ENCODE results near the gene CA11.

The CA11 gene

DNA sequence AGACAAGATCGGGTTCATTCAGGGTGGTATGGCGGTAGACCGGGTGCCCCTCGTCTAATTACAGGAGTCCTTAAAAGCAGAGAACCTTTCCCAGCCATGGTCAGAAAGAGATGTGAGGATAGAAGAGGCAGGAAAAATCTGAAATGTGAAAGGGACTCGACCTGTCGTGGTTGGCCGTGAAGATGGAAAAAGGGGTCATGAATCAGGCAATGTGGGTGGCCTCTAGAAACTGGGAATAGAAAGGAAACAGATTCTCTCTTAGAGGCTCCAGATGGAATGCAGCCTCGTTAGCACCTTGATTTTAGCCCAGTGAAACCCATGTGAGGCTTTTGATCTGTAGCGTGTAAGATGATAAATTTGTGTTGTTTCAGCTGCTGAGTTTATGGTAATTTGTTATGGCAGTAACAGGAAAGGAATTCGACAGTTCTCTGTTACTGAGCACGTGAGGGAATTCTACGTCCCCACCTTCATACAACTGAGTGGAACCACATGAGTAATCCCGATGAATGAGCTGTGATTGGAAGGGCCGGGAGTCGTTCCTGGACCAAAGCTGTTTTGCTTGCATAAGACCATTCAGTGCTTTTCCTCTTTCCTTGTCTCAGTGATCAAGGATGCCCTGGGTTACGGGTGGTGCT, 11.0 kb upstream of the CA11 start:
- TF ChIP-seq, protein P1, sequence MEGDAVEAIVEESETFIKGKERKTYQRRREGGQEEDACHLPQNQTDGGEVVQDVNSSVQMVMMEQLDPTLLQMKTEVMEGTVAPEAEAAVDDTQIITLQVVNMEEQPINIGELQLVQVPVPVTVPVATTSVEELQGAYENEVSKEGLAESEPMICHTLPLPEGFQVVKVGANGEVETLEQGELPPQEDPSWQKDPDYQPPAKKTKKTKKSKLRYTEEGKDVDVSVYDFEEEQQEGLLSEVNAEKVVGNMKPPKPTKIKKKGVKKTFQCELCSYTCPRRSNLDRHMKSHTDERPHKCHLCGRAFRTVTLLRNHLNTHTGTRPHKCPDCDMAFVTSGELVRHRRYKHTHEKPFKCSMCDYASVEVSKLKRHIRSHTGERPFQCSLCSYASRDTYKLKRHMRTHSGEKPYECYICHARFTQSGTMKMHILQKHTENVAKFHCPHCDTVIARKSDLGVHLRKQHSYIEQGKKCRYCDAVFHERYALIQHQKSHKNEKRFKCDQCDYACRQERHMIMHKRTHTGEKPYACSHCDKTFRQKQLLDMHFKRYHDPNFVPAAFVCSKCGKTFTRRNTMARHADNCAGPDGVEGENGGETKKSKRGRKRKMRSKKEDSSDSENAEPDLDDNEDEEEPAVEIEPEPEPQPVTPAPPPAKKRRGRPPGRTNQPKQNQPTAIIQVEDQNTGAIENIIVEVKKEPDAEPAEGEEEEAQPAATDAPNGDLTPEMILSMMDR (IDR thresholded peaks at IDR 0.05; ENCODE audit: control extremely low read depth, extremely low read depth, low read depth, missing control alignments) = no peak
- DNase-seq (ENCODE audit: extremely low spot score) = no peak
- ChIA-PET POLR2A (no interaction called here), CTCF (interaction anchor here (1.0 to 1.4 kb wide), 3 partner anchors 10 to 68 kb away, joined by 3 read pairs; no protein-coding TSS in a partner anchor)

GRCh38 chr19:48654299-48655059, 8.5 kb upstream of the CA11 start:
- DNase-seq (ENCODE audit: extremely low spot score) = no peak
- ChIA-PET POLR2A (no interaction called here), CTCF (no interaction called here)
- TF ChIP-seq, protein P1 (IDR thresholded peaks at IDR 0.05; ENCODE audit: control extremely low read depth, extremely low read depth, low read depth, missing control alignments) = no peak

GRCh38 chr19:48651683-48652048, 5.7 kb upstream of the CA11 start:
- TF ChIP-seq, protein P1 (IDR thresholded peaks at IDR 0.05; ENCODE audit: control extremely low read depth, extremely low read depth, low read depth, missing control alignments) = no peak
- CTCF ChIA-PET = no interaction called here
- POLR2A ChIA-PET = no interaction called here
- no peak for DNase-seq (ENCODE audit: extremely low spot score)

GRCh38 chr19:48650974-48651682, 5.1 kb upstream of the CA11 start:
- TF ChIP-seq, protein P1 (IDR thresholded peaks at IDR 0.05; ENCODE audit: control extremely low read depth, extremely low read depth, low read depth, missing control alignments) = no peak
- DNase-seq (ENCODE audit: extremely low spot score) = no peak
- CTCF ChIA-PET = interaction anchor here (1.5 kb wide), 1 partner anchor 45 kb away, joined by 3 read pairs; no protein-coding TSS in a partner anchor
- POLR2A ChIA-PET = no interaction called here

DNA sequence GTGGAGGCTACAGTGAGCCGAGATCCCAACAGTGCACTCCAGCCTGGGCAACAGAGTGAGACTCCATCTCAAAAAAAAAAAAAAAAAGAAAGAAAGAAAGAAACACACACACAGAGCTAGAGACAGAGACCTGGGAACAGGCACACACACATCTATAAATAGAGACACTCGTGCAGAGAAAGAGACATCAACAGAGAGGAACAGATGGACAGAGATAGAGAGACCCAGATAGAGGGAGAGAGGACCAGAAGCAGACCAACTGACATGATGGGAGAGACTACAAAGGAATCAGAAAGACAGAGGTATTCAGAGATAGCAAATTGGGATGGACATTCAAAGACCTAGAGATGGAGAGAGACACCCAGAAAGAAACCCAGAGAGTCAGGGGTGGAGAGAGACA, 2.1 kb upstream of the CA11 start:
- CTCF ChIA-PET = interaction anchor here (1.4 kb wide), 1 partner anchor 8 kb away, joined by 3 read pairs; no protein-coding TSS in a partner anchor

More for the DNA sequence above, 2.1 kb upstream of the CA11 start:
- TF ChIP-seq, protein P1 (IDR thresholded peaks at IDR 0.05; ENCODE audit: control extremely low read depth, extremely low read depth, low read depth, missing control alignments) = no peak
- no peak for DNase-seq (ENCODE audit: extremely low spot score)
- POLR2A ChIA-PET = no interaction called here

Data from GM10248 (cell line).